ENCODE data around the gene TRABD. TPM values are rescaled to one million over a fixed set of nuclear protein-coding genes. Genes with fewer than 3 reads are reported as not detected.

TRABD gene
- total RNA-seq, 4 donors from 2014 or later = 18.3 to 31.0 (median 22.3) TPM

GRCh38 chr22:50171965-50172421, 13.7 kb upstream of the TRABD start:
- no peaks in the 10 kb centered on the region for H3K9me3 ChIP-seq
- no peak overlapping the region for H3K4me3 ChIP-seq
- H3K27me3 ChIP-seq = peaks cover 3 to 78% (median 9%) of the 10 kb centered on the region in 4 donors
- no peak for DNase-seq (ENCODE audit: extremely low spot score)
- TF ChIP-seq EP300 (IDR thresholded peaks at IDR 0.05) (no peak), POLR2AphosphoS5 (IDR thresholded peaks at IDR 0.05) (no peak), POLR2A (IDR thresholded peaks at IDR 0.05; ENCODE audit: low read depth) (no peak), CTCF (IDR thresholded peaks at IDR 0.05) (no peak)
- H3K27ac ChIP-seq (replicated peaks in 1 of 4) = no peak overlapping the region
- H3K4me1 ChIP-seq = peaks cover 11 to 20% (median 18%) of the 10 kb centered on the region in 4 donors
- intact Hi-C loops (cut with DNase I) = no loop called here
- WGBS = 76% methylated on average over 11 of the region's 13 CpGs
- H3K36me3 ChIP-seq = no peaks in the 10 kb centered on the region

GRCh38 chr22:50173311-50173982, 12.3 kb upstream of the TRABD start:
- H3K4me1 ChIP-seq = peaks cover 11 to 28% (median 18%) of the 10 kb centered on the region in 4 donors
- 82% methylated on average over 26 of the region's 26 CpGs for WGBS
- peaks cover 3 to 92% (median 20%) of the 10 kb centered on the region in 4 donors for H3K27me3 ChIP-seq
- H3K36me3 ChIP-seq = no peaks in the 10 kb centered on the region
- intact Hi-C loops (cut with DNase I) = no loop called here
- H3K9me3 ChIP-seq = no peaks in the 10 kb centered on the region
- DNase-seq (ENCODE audit: extremely low spot score) = no peak
- no peak overlapping the region for H3K27ac ChIP-seq (replicated peaks in 1 of 4)
- TF ChIP-seq POLR2AphosphoS5 (IDR thresholded peaks at IDR 0.05) = no peak
- no peak for TF ChIP-seq EP300 (IDR thresholded peaks at IDR 0.05)
- no peak for TF ChIP-seq CTCF (IDR thresholded peaks at IDR 0.05)
- TF ChIP-seq POLR2A (IDR thresholded peaks at IDR 0.05; ENCODE audit: low read depth) = no peak
- no peak overlapping the region for H3K4me3 ChIP-seq

GRCh38 chr22:50173983-50174355, 11.7 kb upstream of the TRABD start:
- TF ChIP-seq POLR2A (IDR thresholded peaks at IDR 0.05; ENCODE audit: low read depth) = no peak
- TF ChIP-seq EP300 (IDR thresholded peaks at IDR 0.05) = no peak
- no peak for TF ChIP-seq POLR2AphosphoS5 (IDR thresholded peaks at IDR 0.05)
- TF ChIP-seq CTCF (IDR thresholded peaks at IDR 0.05) = no peak
- no peak for DNase-seq (ENCODE audit: extremely low spot score)
- Histone ChIP-seq H3K36me3 (no peaks in the 10 kb centered on the region), H3K27ac (replicated peaks in 1 of 4) (no peak overlapping the region), H3K27me3 (peaks cover 3 to 92% (median 26%) of the 10 kb centered on the region in 4 donors), H3K4me3 (no peak overlapping the region), H3K4me1 (peaks cover 11 to 33% (median 18%) of the 10 kb centered on the region in 4 donors), H3K9me3 (no peaks in the 10 kb centered on the region)
- 95% methylated on average over 4 of the region's 6 CpGs for whole genome bisulfite sequencing
- intact Hi-C loops (cut with DNase I) = no loop called here

GRCh38 chr22:50174382-50175190, 11.1 kb upstream of the TRABD start:
- Histone ChIP-seq H3K27ac (replicated peaks in 1 of 4) (no peak overlapping the region), H3K4me3 (no peak overlapping the region), H3K36me3 (no peaks in the 10 kb centered on the region), H3K4me1 (peaks cover 6 to 29% (median 13%) of the 10 kb centered on the region in 4 donors), H3K9me3 (no peaks in the 10 kb centered on the region), H3K27me3 (peaks cover 3 to 92% (median 24%) of the 10 kb centered on the region in 4 donors)
- no peak for DNase-seq (ENCODE audit: extremely low spot score)
- intact Hi-C loops (cut with DNase I) = no loop called here
- TF ChIP-seq POLR2A (IDR thresholded peaks at IDR 0.05; ENCODE audit: low read depth) = no peak
- TF ChIP-seq EP300 (IDR thresholded peaks at IDR 0.05) = no peak
- no peak for TF ChIP-seq POLR2AphosphoS5 (IDR thresholded peaks at IDR 0.05)
- TF ChIP-seq CTCF (IDR thresholded peaks at IDR 0.05) = no peak
- 90% methylated on average over 10 of the region's 27 CpGs for WGBS

All from esophagus muscularis mucosa (tissue), 4 donors.